HG03103 (cell line): ENCODE results near the gene PRPSAP1.
A peak's percentile ranks its signal among the peaks of the same experiment; 100 is the strongest.
"Not testable (repeated sequence)": the region's sequence is repeated elsewhere in the genome, so short reads cannot be mapped to it uniquely, and the experiment has no call there.

Source experiments
- ATAC-seq: cut with Tn5 transposase; IDR thresholded peaks from one replicate; pipeline ENCODE4 v1.9.1; 2021; ENCODE audit warnings: low read depth; ENCODE audit not compliant: unreplicated experiment

Gene PRPSAP1

DNA sequence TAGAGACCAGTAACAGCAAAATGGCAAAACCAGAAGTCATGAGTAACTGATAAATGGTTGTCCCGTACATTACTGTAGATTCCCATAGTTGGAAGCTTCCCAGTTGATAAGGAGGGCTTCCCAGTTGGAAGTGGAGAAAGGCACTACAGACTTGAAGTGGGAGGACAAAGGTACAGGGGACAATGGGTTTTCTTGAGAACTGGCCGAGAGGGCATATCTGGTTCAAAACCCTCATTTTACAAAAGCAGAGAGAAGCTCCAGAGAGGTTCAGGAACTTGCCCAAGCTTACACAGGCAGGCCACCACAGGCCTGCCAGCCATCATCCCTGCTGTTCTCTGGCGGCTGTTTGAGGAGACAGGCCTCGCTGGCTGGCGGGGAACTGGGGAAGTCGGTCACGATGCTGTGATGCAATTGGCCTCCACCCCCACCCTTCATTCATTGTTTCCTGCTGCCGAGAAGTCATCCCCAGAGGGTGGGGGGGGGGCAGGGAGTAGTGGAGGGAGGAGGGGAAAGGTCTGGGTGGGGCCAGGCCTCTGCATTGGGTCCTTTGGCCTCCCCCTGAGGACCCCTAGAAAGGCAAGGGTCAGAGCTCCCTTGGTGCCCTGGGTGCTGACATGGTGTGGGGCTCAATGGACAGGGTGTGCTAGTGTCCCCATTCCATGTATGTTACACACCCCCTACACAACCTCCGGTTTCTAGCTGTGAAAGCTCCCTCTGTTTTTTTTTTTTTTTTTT is 85.5 kb downstream of the PRPSAP1 start:
- no peak for ATAC-seq

DNA sequence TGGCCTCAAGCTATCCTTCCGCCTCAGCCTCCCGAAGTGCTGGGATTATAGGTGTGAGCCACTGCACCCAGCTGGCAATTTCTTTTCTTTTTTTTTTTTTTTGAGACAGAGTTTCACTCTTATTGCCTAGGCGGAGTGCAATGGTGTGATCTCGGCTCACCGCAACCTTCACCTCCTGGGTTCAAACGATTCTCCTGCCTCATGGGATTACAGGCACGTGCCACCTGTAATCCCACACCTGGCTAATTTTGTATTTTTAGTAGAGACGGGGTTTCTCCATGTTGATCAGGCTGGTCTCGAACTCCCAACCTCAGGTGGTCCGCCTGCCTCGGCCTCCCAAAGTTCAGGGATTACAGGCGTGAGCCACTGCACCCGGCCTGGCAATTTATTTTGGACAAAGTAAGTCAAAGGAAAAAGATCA is 86.1 kb downstream of the PRPSAP1 start:
- ATAC-seq = not testable (repeated sequence)

DNA sequence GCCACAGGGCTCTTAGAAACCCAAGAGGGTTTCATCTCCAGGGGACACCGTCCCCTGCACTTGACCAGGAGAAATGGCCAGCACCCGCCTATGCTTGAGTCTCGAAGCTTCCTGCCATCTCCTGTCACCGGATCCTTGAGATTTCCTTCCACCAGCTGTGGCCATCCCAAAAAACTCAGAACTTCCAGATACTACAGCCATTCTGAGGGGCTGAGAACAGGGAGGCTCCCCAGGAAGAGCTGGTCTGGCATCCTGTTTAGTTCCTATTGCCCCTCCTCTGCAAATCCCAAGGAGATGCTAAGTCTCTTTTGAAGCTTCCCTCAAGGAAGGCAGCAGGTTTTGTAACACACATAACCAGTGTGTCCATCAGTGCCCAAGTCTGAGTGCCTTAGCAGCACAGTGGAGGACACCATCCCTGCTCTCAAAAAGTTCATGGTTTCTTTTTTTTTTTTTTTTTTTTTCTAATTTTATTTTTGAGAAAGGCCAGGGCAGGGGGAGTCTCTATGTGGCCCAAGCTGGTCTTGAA is 86.6 kb downstream of the PRPSAP1 start:
- ATAC-seq = no peak

DNA sequence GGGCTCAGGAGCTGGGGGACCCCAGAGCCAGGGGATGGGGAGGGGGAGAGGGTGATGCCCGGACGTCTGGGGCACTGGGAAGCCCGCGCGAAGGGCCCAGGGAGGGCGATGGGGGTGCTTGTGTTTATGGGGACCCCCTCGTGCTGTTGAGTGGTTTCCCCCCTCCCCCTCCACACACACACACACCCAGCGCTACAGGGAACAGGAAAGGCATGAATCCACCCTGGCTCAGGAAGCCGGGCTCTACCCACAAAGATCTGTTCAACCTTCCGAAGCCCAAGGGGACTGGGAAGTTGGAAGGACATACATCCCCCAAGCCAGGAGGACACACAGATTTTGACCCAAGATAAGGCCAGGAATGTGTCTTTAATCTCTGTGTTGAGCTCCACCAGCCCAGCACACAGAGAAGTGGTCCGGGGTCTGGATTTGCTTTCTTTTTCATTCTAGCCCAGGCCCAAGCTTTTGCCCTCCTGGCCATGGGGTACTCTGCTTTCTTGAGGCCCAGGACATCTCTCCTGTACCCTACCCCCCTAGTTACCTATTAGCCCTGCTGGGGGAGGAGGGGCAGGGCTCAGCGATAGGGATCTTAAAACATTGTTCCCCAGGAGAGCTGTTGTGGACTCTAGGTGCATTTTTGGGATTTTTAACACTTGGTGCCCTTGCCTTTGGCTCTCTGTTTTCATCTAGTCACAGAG is 87.3 kb downstream of the PRPSAP1 start:
- ATAC-seq = no peak

DNA sequence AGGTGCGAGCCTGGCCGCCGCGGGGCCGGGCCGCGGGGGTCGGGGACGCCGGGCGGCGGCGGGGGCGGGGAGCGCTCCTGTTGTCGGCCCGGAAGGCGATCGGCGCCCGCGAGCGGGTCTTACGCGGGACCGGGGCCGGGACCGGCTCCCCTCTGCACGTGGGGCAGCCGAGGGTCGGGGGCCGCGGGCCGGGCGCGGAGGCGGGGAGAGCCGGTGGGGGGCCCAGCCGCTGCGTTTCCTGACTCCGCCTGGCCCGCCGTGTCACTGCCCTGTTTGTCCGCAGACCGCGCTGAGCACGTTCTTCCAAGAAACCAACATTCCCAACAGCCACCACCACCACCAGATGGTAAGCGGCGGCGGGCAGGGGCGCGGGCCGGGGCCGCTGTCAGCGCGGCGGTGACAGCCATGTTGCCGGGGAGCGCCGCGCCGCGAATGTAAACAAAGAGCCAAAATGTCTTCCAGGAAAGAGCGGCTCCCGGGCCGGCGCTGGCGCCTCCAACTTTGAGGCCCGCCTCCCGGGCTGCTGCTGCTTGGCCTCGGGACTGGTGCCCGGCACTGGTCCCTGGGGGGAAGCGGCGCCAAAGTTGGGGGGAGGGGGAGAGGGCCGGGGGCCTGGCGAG is 88.0 kb downstream of the PRPSAP1 start:
- ATAC-seq = no peak

DNA sequence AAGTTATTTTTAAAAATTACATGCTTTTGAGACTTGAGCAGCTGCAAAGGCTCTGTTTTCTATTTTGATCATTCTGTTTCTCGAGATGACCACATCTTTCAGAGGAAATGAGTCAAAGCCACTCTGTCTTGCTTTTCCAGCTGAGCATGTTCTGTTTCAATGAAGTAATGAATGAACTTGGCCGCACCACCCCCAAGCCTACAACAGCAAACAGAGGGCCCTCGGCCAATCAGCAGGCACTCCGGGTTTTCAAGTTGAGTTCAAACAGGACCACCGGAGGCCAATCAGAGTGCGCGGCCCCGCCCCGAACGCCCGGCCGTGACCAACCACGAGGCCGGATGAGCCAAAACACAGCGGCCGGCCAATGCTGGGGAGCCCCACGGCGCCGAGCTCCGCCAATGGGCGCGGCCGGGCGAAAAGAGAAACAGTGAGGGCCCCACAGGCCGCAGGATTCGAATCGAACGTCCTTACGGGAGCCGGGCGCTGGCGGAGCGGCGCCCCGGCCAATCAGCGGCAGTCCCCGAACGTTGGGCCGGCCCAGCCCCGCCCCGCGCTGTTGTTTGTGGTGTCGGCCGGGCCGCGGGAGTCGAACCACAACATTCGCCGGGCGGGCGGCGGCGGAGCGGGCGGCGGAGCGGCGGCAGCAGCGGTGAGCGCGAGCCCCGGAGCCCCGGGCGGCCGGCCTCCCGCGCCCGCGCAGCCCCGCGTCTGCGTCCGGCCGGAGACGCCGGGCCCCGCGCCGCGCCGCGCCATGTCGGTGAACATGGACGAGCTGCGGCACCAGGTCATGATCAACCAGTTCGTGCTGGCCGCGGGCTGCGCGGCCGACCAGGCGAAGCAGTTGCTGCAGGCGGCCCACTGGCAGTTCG is 88.7 kb downstream of the PRPSAP1 start, which contains the start of gene UBALD2:
TSS of gene UBALD2 (plus strand) at position 594 of the 869 bp plus-strand sequence. CDS start at position 752, 158 bp downstream.
- peak; percentile 69 for ATAC-seq

DNA sequence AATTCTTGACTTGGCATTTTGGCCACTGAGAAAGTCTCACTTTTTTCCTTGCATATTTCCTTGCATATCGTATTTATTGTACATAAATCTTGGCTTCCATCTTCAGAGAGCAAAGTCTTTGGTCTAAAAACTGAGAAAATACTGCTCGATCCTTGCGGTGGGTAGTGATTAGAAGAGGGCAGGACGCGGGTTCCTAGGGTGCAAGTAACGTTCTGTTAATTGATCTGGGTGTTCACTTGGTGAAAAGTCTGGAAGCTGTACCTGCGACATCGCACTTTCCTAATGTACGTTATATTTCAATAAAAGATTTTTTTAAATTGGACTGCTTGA is 89.3 kb downstream of the PRPSAP1 start:
- no peak for ATAC-seq

DNA sequence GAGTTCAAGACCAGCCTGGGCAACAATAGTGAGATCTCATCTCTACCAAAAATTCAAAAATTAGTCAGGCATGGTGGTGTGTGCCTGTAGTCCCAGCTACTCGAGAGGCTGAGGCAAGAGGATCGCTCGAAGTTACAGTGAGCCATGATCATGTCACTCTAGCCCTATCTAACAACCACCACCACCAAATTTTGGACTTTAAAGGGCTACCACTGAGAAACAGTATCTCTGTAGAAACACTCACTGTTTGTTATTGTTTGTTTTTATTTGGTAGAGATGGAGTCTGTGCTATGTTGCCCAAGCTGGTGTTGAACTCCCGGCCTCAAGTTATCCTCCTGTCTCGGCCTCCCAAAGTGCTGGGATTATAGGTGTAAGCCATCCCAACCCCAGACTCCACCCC is 89.8 kb downstream of the PRPSAP1 start:
- ATAC-seq = no peak

DNA sequence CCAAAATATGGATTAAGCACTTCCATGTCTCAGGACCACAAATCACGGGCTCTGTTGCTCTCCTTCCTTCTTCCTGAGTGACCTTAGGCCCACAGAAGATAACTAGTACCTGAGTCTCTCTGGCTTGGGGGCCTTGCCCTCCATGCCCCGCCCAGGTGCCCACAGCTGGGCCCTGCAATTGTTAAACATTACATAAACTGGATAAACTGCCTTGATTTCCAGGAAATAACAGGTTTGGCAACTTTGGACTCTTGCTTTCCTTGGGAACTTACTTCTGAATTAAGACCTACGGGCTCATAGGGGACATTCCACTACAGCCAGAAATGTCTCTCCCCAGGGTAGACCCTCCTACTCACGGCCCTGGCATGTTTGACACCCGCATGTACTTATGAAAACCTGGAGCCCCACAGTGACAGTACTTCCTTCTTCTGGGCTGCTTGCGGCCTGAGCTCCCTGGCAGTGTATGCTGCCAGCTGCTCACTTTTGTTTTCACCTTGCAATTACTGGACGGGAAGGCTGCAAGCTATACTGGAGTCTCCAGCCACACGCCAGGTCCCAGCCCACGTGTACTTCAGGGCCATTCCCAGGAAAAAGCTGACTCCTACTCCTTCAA is 90.9 kb downstream of the PRPSAP1 start:
- no peak for ATAC-seq

DNA sequence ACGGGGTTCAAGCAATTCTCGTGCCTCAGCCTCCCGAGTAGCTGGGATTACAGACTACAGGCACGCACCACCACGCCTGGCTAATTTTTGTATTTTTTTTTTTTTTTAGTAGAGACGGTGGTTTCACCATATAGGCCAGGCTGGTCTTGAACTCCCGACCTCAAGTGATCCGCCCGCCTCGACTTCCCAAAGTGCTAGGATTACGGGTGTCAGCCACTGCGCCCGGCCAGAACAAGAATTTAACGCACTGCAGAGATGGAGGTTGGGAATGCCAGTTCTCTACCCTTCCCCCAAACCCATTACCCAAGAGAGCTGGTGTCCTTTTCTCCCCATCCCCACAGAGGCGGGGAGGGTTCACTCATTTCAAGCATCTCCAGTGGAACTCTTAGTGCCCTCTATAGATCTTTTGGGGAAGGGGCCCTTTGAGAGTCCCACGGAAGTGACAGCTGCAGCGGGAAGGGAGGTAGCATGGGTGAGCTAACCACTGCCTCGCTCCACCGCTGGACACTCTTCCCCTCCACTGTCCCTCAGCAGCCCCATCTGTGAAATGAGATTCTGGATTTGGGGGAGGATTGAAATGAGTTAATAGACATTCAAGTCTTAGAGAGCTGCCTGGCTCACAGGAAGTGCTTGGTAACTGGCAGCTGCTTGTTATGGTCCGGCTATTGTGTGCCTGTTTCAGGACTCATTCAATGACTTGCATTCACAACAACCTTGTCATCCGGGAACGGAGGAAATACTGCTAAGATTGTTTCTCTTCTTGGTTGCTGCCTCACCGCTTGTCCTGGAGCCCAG is 92.1 kb downstream of the PRPSAP1 start:
- ATAC-seq = no peak

DNA sequence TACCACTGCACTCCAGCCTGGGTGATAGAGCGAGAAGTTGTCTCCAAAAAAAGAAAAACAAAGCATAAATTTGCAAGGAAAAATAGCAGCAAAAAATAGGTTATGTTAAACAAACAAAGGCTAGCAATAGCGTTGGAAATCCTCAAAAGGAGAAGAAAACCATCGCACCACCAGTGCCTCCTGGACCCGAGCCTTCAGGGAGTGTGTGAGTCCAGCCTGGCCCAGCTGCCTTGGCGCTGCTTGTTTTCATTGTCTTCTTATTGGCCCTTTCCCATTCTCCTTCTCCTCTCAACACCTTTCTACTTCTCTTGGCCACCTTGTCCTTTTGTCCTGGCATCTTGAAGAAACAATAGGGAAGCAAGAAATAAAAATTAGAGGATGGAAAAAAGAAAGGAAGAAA is 93.0 kb downstream of the PRPSAP1 start:
- ATAC-seq = no peak

DNA sequence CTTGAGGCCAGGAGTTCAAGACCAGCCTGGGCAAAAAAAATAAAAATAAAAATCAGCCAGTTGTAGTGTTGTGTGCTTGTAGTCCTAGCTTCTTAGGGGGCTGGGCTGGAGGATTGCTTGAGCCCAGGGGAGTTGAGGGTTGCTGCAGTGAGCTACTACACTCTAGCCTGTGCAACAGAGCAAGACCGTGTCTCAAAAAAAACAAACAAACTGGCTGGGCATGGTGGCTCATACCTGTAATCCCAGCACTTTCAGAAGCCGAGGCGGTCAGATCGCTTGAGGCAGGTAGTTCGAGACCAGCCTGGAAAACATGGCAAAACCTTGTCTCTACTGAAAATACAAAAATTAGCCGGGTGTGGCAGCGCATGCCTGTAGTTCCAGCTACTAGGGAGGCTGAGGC is 93.5 kb downstream of the PRPSAP1 start:
- ATAC-seq = no peak
